Activated T-cell treated with anti-CD3 and anti-CD28 coated beads, Interleukin-2, amount 50 U/mL, for 48 hours (primary cell): ENCODE data around the gene MAP2K3.

ENCODE experiments used
- DNase-seq, 2 experiments: peaks; one replicate each; pipeline ENCODE4 v3.0.0-alpha.2; 2020

The MAP2K3 gene

GRCh38 chr17:21284319-21285163 lies at the start of gene MAP2K3:
TSS of gene MAP2K3 (plus strand) at chr17:21284711. CDS start at chr17:21284921, 210 bp downstream.
- peak; percentile 99 for DNase-seq

- no peak for DNase-seq
These were observed 48.6 kb upstream of the MAP2K3 start for GRCh38 chr17:21235921-21236320.

GRCh38 chr17:21239680-21240368 lies 44.7 kb upstream of the MAP2K3 start:
- no peak for DNase-seq

- no peak for DNase-seq
These were observed 44.0 kb upstream of the MAP2K3 start for GRCh38 chr17:21240369-21241055.

- DNase-seq, result no peak
These were observed 42.9 kb upstream of the MAP2K3 start for GRCh38 chr17:21241564-21241963.

GRCh38 chr17:21242026-21242697 lies 42.3 kb upstream of the MAP2K3 start:
- no peak for DNase-seq

GRCh38 chr17:21242780-21243515 lies 41.6 kb upstream of the MAP2K3 start:
- no peak for DNase-seq

- no peak for DNase-seq
These were observed 40.8 kb upstream of the MAP2K3 start for GRCh38 chr17:21243516-21244303.

- DNase-seq, result no peak
These were observed 38.8 kb upstream of the MAP2K3 start for GRCh38 chr17:21245639-21246084.

- no peak for DNase-seq
These were observed 37.8 kb upstream of the MAP2K3 start for GRCh38 chr17:21246698-21247097.

GRCh38 chr17:21247552-21248258 lies 36.8 kb upstream of the MAP2K3 start:
- no peak for DNase-seq

- DNase-seq, result no peak
These were observed 36.0 kb upstream of the MAP2K3 start for GRCh38 chr17:21248500-21248899.

GRCh38 chr17:21249086-21249795 lies 35.3 kb upstream of the MAP2K3 start:
- no peak for DNase-seq

- no peak for DNase-seq
These were observed 34.4 kb upstream of the MAP2K3 start for GRCh38 chr17:21249920-21250703.

- DNase-seq, result no peak
These were observed 33.7 kb upstream of the MAP2K3 start for GRCh38 chr17:21250854-21251253.

GRCh38 chr17:21251337-21252010 lies 33.0 kb upstream of the MAP2K3 start:
- no peak for DNase-seq

GRCh38 chr17:21252289-21252795 lies 32.2 kb upstream of the MAP2K3 start:
- no peak for DNase-seq
